NCI-H69 (cell line): ENCODE data around the gene PHF23.
A peak's percentile ranks its signal among the peaks of the same experiment; 100 is the strongest.

Source experiments
- DNase-seq: peaks from one replicate; lab custom pipeline; 2025; lab: John Stamatoyannopoulos, UW

PHF23 gene

DNA sequence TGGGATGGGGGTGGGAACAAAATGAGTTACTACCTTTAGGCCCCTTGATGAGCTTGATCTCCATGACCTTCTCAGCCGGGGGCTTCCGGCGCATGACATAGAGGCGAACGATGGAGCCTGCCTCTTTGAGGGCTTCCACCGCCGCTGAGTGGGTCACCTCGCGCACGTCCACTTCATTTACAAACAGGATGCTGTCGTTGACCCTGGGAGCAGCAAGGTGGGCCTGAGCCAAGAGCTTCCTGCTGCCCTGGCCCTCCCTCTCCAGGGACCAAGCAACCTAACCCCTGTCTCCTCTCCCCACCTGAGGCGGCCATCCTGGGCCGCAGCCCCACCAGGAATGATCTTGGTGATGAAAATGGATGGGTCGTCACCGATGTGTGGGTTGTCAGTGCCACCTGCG lies 35.9 kb downstream of the PHF23 start:
- no peak for DNase-seq

GRCh38 chr17:7196651-7197401 lies 42.4 kb downstream of the PHF23 start:
- DNase-seq = no peak

DNA sequence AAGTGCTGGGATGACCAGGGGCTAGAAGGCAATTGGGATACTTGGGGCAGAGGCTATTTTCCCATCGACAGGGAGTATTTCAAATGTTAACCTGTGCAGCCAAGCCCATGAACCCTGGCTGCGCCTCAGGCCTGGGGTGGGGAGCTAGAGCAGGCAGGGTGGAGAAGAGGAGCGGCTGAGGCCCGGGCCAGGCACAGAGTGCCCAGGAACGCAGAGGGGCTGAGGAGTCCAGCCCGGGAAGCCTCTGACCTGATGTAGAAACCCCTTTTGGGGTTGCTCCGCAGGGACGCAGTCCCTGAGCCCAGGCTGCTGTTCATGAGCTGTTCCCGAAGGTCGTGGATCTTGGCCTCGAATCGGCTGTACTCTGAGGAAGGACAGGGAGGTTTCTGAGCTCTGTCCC lies 43.3 kb downstream of the PHF23 start:
- no peak for DNase-seq

GRCh38 chr17:7192271-7192937 lies 46.9 kb downstream of the PHF23 start:
- DNase-seq = peak; percentile 38

GRCh38 chr17:7191571-7192270 lies 47.5 kb downstream of the PHF23 start:
- peak; percentile 28 for DNase-seq

DNA sequence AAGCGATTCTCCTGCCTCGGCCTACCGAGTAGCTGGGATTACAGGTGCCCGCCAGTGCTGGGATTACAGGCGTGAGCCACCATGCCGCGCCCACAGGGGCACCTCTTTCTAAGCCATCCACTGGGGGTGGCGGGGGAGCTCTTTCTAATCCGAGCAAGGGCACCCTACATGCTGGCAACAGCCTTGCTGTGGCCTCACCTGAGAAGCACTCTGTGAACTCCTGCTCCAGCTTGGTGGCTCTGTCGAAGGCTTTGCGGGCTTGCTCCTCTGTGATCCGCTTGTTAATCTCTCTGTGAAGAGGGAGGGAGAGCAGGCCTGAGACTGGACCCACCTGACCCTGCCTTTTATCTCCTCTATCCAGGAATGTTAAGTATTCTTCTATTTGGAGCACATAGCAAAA lies 48.2 kb downstream of the PHF23 start:
- no peak for DNase-seq

- no peak for DNase-seq
Observed at GRCh38 chr17:7190276-7190917, 48.9 kb downstream of the PHF23 start.

- no peak for DNase-seq
Observed at GRCh38 chr17:7186241-7186640, 53.0 kb downstream of the PHF23 start.
